NOMO-1 treated with DMSO at 0.1 percent for 48 hours (cell line): ENCODE data around the gene HSPA12A.

Source experiments
- DNase-seq: peaks from one replicate; lab custom pipeline; 2025; ENCODE audit not compliant: unreplicated experiment; lab: John Stamatoyannopoulos, UW

HSPA12A gene

GRCh38 chr10:116633216-116633600, 109.2 kb downstream of the HSPA12A start:
- no peak for DNase-seq

- DNase-seq, result no peak
These were observed 109.7 kb downstream of the HSPA12A start for GRCh38 chr10:116632596-116633215.

- no peak for DNase-seq
These were observed 110.5 kb downstream of the HSPA12A start for GRCh38 chr10:116631871-116632295.

GRCh38 chr10:116630020-116630419, 112.3 kb downstream of the HSPA12A start:
- DNase-seq, result no peak

- no peak for DNase-seq
These were observed 113.0 kb downstream of the HSPA12A start for GRCh38 chr10:116629340-116629739.

- DNase-seq, result no peak
These were observed 114.9 kb downstream of the HSPA12A start for GRCh38 chr10:116627386-116627933.

- no peak for DNase-seq
These were observed 115.6 kb downstream of the HSPA12A start for GRCh38 chr10:116626815-116627214.

- no peak for DNase-seq
These were observed 116.5 kb downstream of the HSPA12A start for GRCh38 chr10:116625845-116626244.

GRCh38 chr10:116621934-116622655, 120.3 kb downstream of the HSPA12A start:
- DNase-seq, result no peak

- no peak for DNase-seq
These were observed 120.9 kb downstream of the HSPA12A start for GRCh38 chr10:116621476-116621875.
